ENCODE results near the gene KRT1.

- TF ChIP-seq GATA3 (IDR thresholded peaks at IDR 0.05; ENCODE audit: low read depth, low read length): no peak
- TF ChIP-seq GATA2 (IDR thresholded peaks at IDR 0.05; ENCODE audit: low read depth, low read length): no peak
Observed at GRCh38 chr12:52655251-52655650, 25.0 kb downstream of the KRT1 start.
